ENCODE results near the gene SPTBN2.

SPTBN2 gene

DNA sequence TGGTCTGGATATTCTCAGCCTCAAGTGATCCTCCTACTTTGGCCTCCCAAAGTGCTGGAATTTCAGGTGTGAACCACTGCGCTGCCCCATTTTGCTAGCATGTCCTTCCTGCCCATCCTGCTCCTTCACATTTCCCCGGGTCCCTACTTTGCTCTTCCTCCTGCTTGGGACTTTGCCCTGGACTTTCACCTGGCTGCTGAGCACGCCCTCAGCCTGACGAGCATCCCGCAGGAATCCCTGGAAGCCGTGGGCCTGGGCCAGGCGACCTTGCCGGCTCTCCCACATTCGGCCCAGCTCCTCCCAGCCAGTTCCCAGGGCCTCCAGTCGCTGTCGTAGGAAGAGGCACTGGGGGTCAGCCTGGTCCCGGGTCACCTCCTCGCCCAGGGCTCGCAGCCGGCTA, 28.7 kb downstream of the SPTBN2 start:
- TF ChIP-seq CTCF (conservative IDR thresholded peaks at IDR 0.05; ENCODE audit: low read depth, low read length): no peak

DNA sequence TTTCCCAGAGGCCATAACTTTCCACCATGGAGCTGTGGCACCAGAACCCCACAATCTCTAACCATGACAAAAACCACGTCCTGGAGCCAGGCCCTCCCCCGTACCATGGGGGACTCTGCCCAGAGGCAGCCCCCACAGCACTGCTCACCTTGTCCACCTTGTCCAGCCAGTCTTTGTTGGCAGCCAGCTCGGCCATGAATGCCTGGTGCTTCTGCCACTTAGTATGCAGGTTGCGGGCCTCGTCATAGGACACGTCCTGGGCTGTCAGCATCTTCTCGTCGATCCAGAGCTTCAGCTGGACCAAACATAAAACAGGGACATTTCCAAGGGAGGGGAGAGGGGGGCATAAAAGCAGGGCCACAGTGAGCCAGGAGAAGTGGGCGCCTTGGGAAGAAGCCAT, 30.5 kb downstream of the SPTBN2 start:
- Histone ChIP-seq H3K9ac (no peak overlapping the region), H3K4me3 (IDR thresholded peaks at IDR 0.05; ENCODE audit: insufficient read depth, low read depth, low read length) (no peak overlapping the region), H3K4me2 (no peak overlapping the region), H3K79me2 (ENCODE audit: insufficient read depth, low read depth) (no peaks in the 10 kb centered on the region), H4K20me1 (ENCODE audit: insufficient read depth) (no peaks in the 10 kb centered on the region), H2AFZ (ENCODE audit: low read depth) (no peak overlapping the region), H3K36me3 (ENCODE audit: insufficient read depth) (no peaks in the 10 kb centered on the region), H3K27me3 (ENCODE audit: insufficient read depth, low read depth) (no peaks in the 10 kb centered on the region), H3K27ac (no peak overlapping the region), H3K4me1 (ENCODE audit: low read depth, poor library complexity, severe bottlenecking) (no peaks in the 10 kb centered on the region)
- no peak for TF ChIP-seq CTCF (conservative IDR thresholded peaks at IDR 0.05; ENCODE audit: low read depth, low read length)

More for the DNA sequence above, 28.7 kb downstream of the SPTBN2 start:
- H2AFZ ChIP-seq (ENCODE audit: low read depth): no peak overlapping the region
- H3K79me2 ChIP-seq (ENCODE audit: insufficient read depth, low read depth): no peaks in the 10 kb centered on the region
- no peaks in the 10 kb centered on the region for H3K4me1 ChIP-seq (ENCODE audit: low read depth, poor library complexity, severe bottlenecking)
- H3K4me3 ChIP-seq (IDR thresholded peaks at IDR 0.05; ENCODE audit: insufficient read depth, low read depth, low read length): no peak overlapping the region
- no peaks in the 10 kb centered on the region for H3K27me3 ChIP-seq (ENCODE audit: insufficient read depth, low read depth)
- no peak overlapping the region for H3K4me2 ChIP-seq
- no peaks in the 10 kb centered on the region for H3K36me3 ChIP-seq (ENCODE audit: insufficient read depth)
- H3K27ac ChIP-seq: no peak overlapping the region
- no peak overlapping the region for H3K9ac ChIP-seq
- H4K20me1 ChIP-seq (ENCODE audit: insufficient read depth): no peaks in the 10 kb centered on the region

- no peak overlapping the region for H3K4me2 ChIP-seq
- no peak for TF ChIP-seq CTCF (conservative IDR thresholded peaks at IDR 0.05; ENCODE audit: low read depth, low read length)
- no peaks in the 10 kb centered on the region for H3K27me3 ChIP-seq (ENCODE audit: insufficient read depth, low read depth)
- H3K79me2 ChIP-seq (ENCODE audit: insufficient read depth, low read depth): no peaks in the 10 kb centered on the region
- H3K36me3 ChIP-seq (ENCODE audit: insufficient read depth): no peaks in the 10 kb centered on the region
- no peak overlapping the region for H2AFZ ChIP-seq (ENCODE audit: low read depth)
- H3K4me3 ChIP-seq (IDR thresholded peaks at IDR 0.05; ENCODE audit: insufficient read depth, low read depth, low read length): no peak overlapping the region
- H3K27ac ChIP-seq: no peak overlapping the region
- no peaks in the 10 kb centered on the region for H4K20me1 ChIP-seq (ENCODE audit: insufficient read depth)
- no peaks in the 10 kb centered on the region for H3K4me1 ChIP-seq (ENCODE audit: low read depth, poor library complexity, severe bottlenecking)
- no peak overlapping the region for H3K9ac ChIP-seq
These were observed 31.0 kb downstream of the SPTBN2 start for GRCh38 chr11:66697988-66698387.

GRCh38 chr11:66696146-66696545, 32.9 kb downstream of the SPTBN2 start:
- no peaks in the 10 kb centered on the region for H3K36me3 ChIP-seq (ENCODE audit: insufficient read depth)
- TF ChIP-seq CTCF (conservative IDR thresholded peaks at IDR 0.05; ENCODE audit: low read depth, low read length): no peak
- H3K4me1 ChIP-seq (ENCODE audit: low read depth, poor library complexity, severe bottlenecking): no peaks in the 10 kb centered on the region
- no peak overlapping the region for H3K27ac ChIP-seq
- no peaks in the 10 kb centered on the region for H4K20me1 ChIP-seq (ENCODE audit: insufficient read depth)
- no peak overlapping the region for H3K4me2 ChIP-seq
- H3K79me2 ChIP-seq (ENCODE audit: insufficient read depth, low read depth): no peaks in the 10 kb centered on the region
- H3K4me3 ChIP-seq (IDR thresholded peaks at IDR 0.05; ENCODE audit: insufficient read depth, low read depth, low read length): no peak overlapping the region
- no peak overlapping the region for H2AFZ ChIP-seq (ENCODE audit: low read depth)
- H3K9ac ChIP-seq: no peak overlapping the region
- no peaks in the 10 kb centered on the region for H3K27me3 ChIP-seq (ENCODE audit: insufficient read depth, low read depth)
